Measurements from ENCODE around the gene SMPD2. TPM values are rescaled to one million over a fixed set of nuclear protein-coding genes. Genes with fewer than 3 reads are reported as not detected.

Gene SMPD2
- total RNA-seq, 1 experiment from 2014 or later, result 14.7 TPM

DNA sequence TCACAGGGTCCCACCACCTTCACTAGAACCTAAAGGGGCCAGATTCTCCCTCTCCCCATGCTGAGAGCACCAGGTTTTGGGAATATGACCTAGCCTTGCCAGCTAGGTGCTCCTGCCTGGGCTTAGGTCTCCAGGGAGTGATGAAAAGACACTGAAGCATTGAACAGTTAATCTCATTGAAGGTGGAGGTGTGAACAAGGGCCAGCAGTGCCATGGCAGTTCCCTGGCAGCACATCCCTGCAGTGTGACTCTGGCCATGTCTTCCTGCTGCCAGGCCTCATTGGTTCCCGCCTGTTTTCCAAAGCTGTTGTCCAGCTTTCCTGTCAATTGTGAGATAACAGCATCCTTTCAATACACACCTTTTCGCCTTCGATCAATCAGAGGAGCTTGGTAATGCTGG is 11.0 kb upstream of the SMPD2 start:
- ChIA-PET POLR2A (no interaction called here), RAD21 (ENCODE audit: low non-redundant PET in 1 of 2, low total read pairs in 2 of 2, uncharacterized antibody in 2 of 2, unreplicated experiment in 2 of 2) (no interaction called here), CTCF (no interaction called here)
- no peak overlapping the region for H3K4me2 ChIP-seq (ENCODE audit: low read length)
- no peak overlapping the region for H2AFZ ChIP-seq (ENCODE audit: low read depth, low read length, poor library complexity, severe bottlenecking)
- H3K4me3 ChIP-seq (replicated peaks in 1 of 2; ENCODE audit: low read depth in 1 of 2, low read length in 2 of 2), result no peak overlapping the region
- no peak overlapping the region for H3K27ac ChIP-seq (ENCODE audit: low read depth, low read length)
- no peaks in the 10 kb centered on the region for H3K36me3 ChIP-seq (ENCODE audit: control insufficient read depth in 1 of 2, insufficient read depth in 2 of 2, low read length in 2 of 2)
- no TSS peak for BruUV-seq (replicated peaks)
- H3K79me2 ChIP-seq (ENCODE audit: insufficient read depth, low read length), result no peaks in the 10 kb centered on the region
- peaks cover 0 to 4% of the 10 kb centered on the region in 2 experiments; a peak in 1 of 4 replicates for H3K4me1 ChIP-seq (ENCODE audit: control insufficient read depth in 1 of 2, insufficient read depth in 2 of 2, low read length in 2 of 2)
- TF ChIP-seq, protein P1, sequence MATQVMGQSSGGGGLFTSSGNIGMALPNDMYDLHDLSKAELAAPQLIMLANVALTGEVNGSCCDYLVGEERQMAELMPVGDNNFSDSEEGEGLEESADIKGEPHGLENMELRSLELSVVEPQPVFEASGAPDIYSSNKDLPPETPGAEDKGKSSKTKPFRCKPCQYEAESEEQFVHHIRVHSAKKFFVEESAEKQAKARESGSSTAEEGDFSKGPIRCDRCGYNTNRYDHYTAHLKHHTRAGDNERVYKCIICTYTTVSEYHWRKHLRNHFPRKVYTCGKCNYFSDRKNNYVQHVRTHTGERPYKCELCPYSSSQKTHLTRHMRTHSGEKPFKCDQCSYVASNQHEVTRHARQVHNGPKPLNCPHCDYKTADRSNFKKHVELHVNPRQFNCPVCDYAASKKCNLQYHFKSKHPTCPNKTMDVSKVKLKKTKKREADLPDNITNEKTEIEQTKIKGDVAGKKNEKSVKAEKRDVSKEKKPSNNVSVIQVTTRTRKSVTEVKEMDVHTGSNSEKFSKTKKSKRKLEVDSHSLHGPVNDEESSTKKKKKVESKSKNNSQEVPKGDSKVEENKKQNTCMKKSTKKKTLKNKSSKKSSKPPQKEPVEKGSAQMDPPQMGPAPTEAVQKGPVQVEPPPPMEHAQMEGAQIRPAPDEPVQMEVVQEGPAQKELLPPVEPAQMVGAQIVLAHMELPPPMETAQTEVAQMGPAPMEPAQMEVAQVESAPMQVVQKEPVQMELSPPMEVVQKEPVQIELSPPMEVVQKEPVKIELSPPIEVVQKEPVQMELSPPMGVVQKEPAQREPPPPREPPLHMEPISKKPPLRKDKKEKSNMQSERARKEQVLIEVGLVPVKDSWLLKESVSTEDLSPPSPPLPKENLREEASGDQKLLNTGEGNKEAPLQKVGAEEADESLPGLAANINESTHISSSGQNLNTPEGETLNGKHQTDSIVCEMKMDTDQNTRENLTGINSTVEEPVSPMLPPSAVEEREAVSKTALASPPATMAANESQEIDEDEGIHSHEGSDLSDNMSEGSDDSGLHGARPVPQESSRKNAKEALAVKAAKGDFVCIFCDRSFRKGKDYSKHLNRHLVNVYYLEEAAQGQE (IDR thresholded peaks at IDR 0.05; ENCODE audit: low read depth), result no peak
- TF ChIP-seq SIN3A (IDR thresholded peaks at IDR 0.05; ENCODE audit: low read depth), result no peak
- TF ChIP-seq ZFX (IDR thresholded peaks at IDR 0.05), result no peak
- no peak for TF ChIP-seq SRF (IDR thresholded peaks at IDR 0.05; ENCODE audit: low read depth)
- no peak for TF ChIP-seq ZNF274 (IDR thresholded peaks at IDR 0.05; ENCODE audit: low read depth, low read length)
- TF ChIP-seq FOSL1 (IDR thresholded peaks at IDR 0.05; ENCODE audit: low read depth), result no peak
- no peak for TF ChIP-seq ELF1 (IDR thresholded peaks at IDR 0.05; ENCODE audit: borderline replicate concordance, low read depth)
- no peak for TF ChIP-seq TCF7L2 (IDR thresholded peaks at IDR 0.05; ENCODE audit: borderline replicate concordance, extremely low read depth, insufficient read depth, insufficient read length)
- TF ChIP-seq SP1 (IDR thresholded peaks at IDR 0.05; ENCODE audit: low read depth), result no peak
- TF ChIP-seq EGR1 (IDR thresholded peaks at IDR 0.05; ENCODE audit: low read depth), result no peak
- TF ChIP-seq JUND (IDR thresholded peaks at IDR 0.05), result no peak
- TF ChIP-seq EZH2 (IDR thresholded peaks at IDR 0.05), result no peak
- no peak for TF ChIP-seq YY1 (IDR thresholded peaks at IDR 0.05; ENCODE audit: extremely low read depth, insufficient replicate concordance, low read depth, low read length)
- TF ChIP-seq, protein P2, sequence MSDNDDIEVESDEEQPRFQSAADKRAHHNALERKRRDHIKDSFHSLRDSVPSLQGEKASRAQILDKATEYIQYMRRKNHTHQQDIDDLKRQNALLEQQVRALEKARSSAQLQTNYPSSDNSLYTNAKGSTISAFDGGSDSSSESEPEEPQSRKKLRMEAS (IDR thresholded peaks at IDR 0.05), result no peak
- TF ChIP-seq POLR2A (IDR thresholded peaks at IDR 0.05; ENCODE audit: borderline replicate concordance, extremely low read depth, insufficient read depth, insufficient read length), result no peak
- TF ChIP-seq POLR2AphosphoS5 (IDR thresholded peaks at IDR 0.05; ENCODE audit: low read depth, low read length), result no peak
- no peak for TF ChIP-seq RAD21 (IDR thresholded peaks at IDR 0.05; ENCODE audit: low read depth)
- TF ChIP-seq CBX3 (IDR thresholded peaks at IDR 0.05; ENCODE audit: low read depth), result no peak
- TF ChIP-seq CEBPB (IDR thresholded peaks at IDR 0.05; ENCODE audit: low read depth), result no peak
- intact Hi-C loops (cut with micrococcal nuclease), result no loop called here
- DNase-seq (ENCODE audit: low read depth, low spot score) (no peak), ATAC-seq (no peak)
- no peak overlapping the region for H3K9ac ChIP-seq (ENCODE audit: low read length)
- H3K9me2 ChIP-seq (ENCODE audit: insufficient read depth), result no peaks in the 10 kb centered on the region
- H4K20me1 ChIP-seq (ENCODE audit: insufficient read depth), result no peaks in the 10 kb centered on the region
- H3K27me3 ChIP-seq (ENCODE audit: insufficient read depth, low read length), result no peaks in the 10 kb centered on the region
- H3K9me3 ChIP-seq (ENCODE audit: control insufficient read depth in 1 of 2, insufficient read depth in 1 of 2, low read depth in 1 of 2, low read length in 2 of 2), result no peaks in the 10 kb centered on the region

Measured in HCT116 (cell line).